NCI-H1436 treated with DMSO at 0.1 percent for 48 hours (cell line): ENCODE measurements around the gene MYH15.
A peak's percentile ranks its signal among the peaks of the same experiment; 100 is the strongest.
"Not testable (repeated sequence)": the region's sequence is repeated elsewhere in the genome, so short reads cannot be mapped to it uniquely, and the experiment has no call there.

Experiments
- DNase-seq: peaks from one replicate; lab custom pipeline; 2025; lab: John Stamatoyannopoulos, UW

MYH15 gene

GRCh38 chr3:108388136-108389132 lies 122.0 kb downstream of the MYH15 start:
- peak; percentile 87 for DNase-seq

GRCh38 chr3:108387063-108387462 lies 123.3 kb downstream of the MYH15 start:
- no peak for DNase-seq

DNA sequence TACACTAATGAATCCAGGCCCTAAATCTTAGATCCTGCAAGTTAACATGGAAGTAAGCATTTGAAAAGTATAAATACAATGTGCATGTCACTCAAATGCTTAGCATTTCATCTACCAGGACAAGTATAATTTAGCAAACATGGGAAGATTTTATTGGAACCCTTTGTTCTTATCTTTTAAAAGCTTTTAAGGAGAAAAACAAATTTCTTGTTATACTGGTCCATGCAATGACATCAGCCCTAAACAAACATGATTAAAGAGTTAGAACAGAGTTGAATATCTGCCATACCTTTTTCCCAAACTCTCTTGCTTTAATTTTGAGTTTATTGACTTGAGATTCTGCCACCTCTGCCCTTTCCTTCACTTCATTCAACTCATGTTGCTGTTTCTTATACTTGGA lies 127.1 kb downstream of the MYH15 start:
- DNase-seq: no peak

DNA sequence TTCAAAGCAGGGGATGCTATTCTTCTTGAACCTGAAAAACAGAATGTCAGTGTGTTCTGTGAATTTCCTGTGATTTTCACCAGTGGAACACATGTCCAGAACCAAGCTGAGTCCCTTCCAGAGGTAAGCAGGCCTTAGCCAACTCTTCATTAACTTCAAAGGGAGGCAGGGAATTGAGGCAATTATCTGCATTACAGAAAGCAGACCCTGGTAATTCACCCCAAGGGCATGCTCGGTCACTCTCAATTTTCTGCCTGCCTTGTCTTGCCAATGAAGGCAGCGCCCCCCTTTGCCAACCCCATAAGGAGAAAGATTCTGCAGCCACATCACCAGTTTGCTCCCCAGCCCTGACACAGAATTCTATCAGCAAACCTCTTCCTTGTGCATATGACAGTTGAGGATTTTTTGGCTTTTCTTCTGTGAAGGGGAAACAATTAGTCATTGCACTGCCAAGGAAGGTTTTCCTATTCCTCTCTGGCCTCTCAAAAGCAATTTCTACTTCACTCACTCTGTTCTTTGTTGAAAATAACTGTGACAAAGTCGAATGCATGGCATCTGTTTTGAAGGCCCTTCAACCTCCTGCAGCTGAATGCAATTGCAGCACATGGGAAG lies 128.8 kb downstream of the MYH15 start:
- DNase-seq: no peak

- DNase-seq: peak; percentile 25
Measured at GRCh38 chr3:108380128-108380795, 130.1 kb downstream of the MYH15 start.

GRCh38 chr3:108378952-108379342 lies 131.4 kb downstream of the MYH15 start:
- not testable (repeated sequence) for DNase-seq

DNA sequence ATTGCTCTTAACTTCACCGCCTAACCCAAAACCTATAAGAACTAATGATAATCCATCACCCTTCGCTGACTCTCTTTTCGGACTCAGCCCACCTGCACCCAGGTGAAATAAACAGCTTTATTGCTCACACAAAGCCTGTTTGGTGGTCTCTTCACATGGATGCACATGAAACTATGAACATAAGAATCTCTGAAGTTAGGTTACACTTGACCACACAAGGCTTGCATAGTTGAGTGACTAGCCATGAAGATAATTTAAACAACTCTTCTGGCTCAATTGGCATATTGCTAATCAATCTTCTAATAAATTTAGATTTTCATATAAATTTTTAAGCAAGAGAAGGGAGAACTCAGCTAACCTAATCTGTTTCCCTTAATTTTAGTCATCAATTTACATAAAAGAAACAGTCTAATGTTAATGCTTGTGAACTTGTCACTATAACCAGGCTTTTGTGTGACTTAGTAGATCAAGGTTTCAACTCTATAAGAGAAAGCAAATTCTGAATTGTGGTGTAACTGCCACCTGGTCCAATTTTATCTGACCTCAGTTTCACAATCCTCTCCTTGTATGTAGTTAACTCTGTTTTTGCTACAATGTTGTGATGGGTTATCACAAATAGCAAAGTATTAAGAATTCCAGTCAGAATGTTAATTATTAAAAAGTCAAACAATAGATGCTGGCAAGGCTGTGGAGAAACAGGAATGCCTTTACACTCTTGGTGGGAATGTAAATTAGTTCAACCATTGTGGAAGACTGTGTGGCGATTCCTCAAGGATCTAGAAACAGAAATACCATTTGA lies 132.0 kb downstream of the MYH15 start:
- DNase-seq: no peak

GRCh38 chr3:108377384-108377783 lies 133.0 kb downstream of the MYH15 start:
- DNase-seq: no peak

DNA sequence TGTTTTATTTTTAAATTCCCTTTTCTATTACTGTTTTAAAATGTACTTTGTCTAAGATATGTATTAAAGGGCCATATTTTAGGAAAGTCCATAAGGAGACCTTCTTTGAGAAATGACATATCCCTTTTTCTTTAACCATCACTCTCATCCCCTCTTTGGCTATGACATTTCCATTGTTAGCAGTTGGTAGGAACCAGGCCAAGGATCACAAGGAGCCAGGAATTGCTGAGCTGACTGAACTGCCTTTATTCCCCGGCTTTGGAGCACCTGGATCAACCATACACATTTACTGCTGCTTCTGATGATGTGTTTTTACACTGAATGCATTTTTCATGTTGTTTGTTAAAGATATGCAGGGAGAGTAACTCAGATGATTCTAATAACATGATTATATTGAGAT lies 134.4 kb downstream of the MYH15 start:
- no peak for DNase-seq

DNA sequence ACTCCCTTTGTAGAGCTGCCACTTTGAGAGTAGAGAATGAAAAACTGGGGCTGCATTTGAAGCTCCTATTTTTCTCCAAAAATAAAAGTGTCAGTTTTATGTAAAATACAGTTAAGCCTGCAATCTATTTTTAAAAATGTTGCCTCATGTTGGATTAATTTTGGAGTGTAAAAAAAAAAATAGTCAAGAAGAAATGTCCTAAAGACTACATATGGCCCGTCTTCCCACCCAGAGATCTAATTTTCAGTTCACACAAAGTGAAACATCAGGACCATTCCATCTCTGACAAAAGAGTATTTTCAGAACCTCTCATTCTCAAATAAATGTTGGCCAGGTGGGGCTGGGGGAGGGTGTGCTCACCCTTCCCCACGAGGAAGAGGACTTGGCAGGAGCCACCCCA lies 151.4 kb downstream of the MYH15 start:
- no peak for DNase-seq

- DNase-seq: no peak
Measured at GRCh38 chr3:108357042-108357441, 153.4 kb downstream of the MYH15 start.

DNA sequence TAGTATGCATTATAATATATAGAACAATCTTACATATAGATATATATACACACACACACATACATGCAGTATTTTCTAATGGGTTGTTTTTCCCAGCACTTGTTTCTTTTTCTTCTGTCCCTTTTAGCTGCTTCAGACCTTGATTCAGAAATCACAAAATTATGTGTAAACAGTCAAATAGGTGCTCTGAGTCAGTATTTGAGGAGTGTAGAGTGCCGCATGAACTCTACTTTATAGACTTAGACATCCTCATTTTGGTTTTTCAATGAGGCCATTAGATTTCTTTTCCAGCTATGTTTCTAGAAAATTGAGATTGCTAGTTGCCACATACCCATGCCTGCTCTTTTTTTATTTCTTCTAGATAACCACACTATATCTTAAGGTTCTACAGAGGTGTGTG lies 155.8 kb downstream of the MYH15 start:
- no peak for DNase-seq

GRCh38 chr3:108352176-108352575 lies 158.2 kb downstream of the MYH15 start:
- no peak for DNase-seq

DNA sequence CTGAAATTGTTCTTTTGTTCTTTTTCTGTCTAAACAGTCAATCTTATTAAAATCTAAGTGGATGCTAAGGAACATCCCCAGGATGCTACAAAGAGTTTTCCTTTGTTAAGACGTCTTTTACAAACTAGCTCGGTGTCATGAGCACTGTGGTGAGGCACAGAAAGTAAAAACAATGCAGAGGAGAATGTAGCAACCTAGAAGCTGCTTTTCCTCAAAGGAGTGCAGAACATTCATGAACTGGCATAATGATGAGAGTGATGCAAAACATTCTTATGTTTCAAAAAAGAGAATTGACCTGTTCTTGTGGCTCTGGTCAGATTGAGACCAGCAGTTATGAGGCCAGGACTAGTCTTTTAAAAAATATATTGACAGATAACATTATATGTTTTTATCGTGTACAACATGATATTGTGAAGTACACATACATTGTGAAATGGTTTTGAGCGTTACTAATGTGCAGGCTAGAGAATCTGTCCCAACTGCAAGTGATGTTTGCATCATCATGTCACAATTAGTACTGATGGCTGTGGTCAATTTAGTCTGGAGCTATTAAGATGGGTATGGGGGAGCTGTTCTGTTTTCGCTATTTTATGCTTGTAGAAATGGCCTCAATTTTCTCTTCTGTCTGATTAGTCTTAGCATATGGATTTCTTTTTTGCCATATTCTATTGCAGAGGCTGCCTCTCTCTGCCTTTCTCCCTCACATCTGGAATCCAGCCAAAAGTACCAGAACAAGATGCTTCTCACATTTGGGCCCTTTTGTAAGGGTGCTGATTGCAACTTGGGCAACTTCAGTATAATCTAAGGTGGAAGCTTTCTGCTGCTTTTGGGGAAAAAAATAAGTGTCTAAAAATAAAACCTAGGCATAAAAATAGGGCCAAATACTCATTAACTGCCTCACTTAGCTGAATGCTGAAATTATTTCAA lies 163.8 kb downstream of the MYH15 start:
- DNase-seq: no peak

DNA sequence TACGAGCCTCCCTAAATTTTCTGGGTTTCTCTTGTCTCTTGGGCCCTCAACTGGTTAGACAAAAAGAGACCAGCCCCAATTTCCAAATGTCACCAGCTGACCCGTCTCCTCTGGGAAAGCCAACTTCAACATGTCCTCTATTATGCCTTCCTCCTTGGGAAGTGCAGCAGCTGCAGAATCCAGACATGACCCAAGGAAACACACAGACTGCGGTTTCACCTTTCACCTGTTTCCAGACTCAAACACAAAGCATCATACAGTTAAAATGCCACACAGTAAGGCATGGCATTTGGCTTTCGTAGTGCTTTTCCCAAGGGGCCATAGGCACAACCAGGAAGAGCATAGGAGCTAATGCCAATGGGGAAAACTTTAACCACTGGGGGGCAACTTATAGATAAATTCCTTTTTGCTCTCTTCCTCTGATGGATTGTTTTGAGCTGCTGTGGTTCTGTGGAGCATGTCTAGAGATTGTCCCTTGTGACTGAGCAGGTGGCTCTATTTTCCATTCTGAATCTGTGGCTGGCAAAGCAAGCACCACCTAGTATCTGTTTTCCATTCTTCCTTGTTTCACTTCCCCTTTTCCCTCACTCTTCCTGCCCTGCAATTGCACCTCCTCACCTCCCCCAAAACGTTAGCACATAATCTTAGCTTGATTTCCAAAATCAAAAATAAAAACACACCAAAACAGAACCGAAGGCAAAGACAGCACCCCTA lies 164.7 kb downstream of the MYH15 start:
- no peak for DNase-seq

DNA sequence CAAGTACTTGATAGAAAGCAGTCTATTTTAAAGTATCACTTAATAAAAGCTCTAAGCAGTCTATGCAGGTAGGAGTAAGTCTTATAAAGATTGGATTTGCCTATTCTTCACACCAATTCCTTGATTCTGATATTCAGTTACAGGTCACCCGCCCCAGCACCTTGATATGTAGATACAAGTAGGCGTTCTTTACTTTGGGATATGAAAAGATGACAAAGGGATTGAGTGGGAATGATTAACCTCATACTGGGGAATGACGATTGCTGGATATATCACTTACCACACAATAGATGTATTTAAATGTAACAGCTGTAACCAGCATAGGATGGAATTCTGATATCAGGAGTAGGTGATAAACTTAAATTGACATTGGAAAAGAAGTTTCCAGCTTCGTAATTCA lies 166.9 kb downstream of the MYH15 start:
- no peak for DNase-seq

DNA sequence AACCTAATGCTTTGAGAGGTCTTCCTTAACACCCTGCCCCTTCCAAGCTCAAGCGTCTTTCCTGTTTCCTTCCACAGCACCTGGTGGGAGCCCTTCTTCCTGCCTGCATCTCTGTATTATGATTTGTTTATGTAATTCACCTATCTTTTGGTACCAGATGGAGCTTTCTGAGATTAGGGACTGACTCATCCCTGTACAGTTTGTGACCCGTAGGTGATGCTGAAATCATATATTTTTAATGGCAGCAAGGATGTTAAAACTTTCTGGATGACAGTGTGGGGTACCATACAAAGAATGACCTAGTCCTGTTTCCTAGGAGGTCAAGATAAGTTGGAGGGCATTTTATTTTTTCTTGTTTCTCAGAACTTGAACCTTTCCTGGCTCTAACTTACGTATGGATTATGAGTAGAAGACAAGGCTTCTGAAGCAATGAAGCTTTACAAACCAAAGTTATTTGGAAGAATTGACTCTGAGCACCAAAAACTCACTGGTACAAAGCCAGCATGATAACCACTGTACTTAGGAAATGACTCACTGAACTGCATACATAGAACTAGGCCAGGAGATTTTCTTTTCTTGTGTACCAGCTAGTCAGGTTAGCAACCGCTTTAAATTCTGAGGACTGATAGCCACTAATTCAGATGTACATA lies 167.4 kb downstream of the MYH15 start:
- DNase-seq: no peak

- DNase-seq: no peak
Measured at GRCh38 chr3:108341911-108342310, 168.5 kb downstream of the MYH15 start.

DNA sequence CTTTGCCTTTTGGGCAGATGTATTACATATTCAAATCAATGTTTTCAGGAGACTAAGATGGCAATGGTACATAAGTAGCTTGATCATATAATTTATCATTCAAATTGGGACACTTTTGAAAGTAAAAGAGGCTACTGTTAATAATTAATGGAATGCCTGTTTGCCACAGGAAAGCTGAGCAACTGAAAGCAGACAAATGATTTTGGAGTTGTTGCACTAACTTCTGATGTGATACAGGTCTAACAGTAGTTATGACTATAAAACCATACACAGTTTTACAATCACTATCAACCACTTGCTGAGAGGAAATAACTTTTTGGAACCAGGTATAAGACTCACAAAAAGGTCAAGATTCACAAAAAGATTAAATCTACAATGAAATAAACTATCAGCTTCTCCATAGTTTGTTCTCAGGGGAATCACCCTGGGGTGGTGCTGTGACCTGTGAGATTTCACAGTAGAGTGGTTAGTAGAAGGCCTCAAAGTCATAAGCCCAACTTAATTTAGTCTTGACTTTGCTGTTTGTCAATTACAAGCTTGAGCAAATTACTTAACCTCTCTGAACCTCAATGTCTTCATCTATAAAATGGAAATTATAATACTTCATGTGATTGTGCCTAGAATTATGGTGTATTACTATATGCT lies 171.4 kb downstream of the MYH15 start:
- DNase-seq: no peak
